ENCODE measurements around the gene CEP135.

CEP135 gene

DNA sequence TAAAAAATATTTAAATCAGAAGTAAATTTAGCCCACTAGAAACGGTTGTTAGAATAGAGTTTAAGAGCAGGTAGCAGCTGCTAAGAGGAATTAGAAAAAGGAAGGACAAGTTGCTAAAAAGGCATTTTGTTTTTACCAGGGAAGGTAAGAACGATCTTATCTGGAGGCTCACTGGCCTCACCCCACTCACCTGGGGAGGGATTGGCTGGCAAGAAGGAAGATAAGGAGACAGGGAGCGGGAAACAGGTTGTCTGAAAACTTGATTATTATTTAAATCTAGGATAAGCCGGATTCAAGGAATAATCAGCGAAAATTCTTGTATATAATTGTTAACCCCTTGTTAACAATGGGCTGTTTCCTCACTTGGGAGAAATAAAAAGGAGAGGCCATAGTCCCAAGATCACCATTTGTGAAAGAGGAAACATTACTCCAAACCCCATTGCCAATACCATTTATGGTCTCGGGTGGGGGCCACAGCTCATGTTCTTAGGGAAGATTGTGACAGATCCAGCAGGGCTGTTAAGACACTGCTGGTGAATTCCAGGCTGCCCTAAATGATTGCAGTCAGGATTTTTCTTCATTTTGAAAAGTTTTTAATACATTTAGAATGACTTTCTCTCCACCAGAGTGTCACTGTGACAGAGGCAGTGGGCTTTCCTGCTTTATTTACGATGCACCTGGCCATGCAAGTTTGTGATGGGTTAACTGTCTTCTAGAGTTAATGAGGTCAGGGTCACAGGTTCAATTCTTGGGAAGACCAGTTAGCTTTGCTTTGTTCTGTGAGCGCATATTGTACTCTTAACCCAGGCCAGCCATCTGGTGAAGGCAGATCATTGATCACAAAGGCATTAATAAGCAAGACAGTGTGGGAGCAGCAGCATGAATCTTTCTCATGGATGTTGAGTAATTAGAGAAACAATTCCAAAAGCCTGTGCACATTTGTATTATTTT, 106.6 kb downstream of the CEP135 start:
- TF ChIP-seq CTCF (IDR thresholded peaks at IDR 0.05; ENCODE audit: extremely low read depth, insufficient read depth, missing control alignments): no peak
- in situ Hi-C loops (cut with MboI; ENCODE audit: low pct_unique_long_range_greater_than_20kb, low sequenced_read_pairs, unreplicated experiment): no loop called here
- DNase-seq (ENCODE audit: low spot score): no peak

- DNase-seq (ENCODE audit: low spot score): no peak
- in situ Hi-C loops (cut with MboI; ENCODE audit: low pct_unique_long_range_greater_than_20kb, low sequenced_read_pairs, unreplicated experiment): no loop called here
- TF ChIP-seq CTCF (IDR thresholded peaks at IDR 0.05; ENCODE audit: extremely low read depth, insufficient read depth, missing control alignments): no peak
Observed at GRCh38 chr4:56055991-56056390, 107.2 kb downstream of the CEP135 start.

GRCh38 chr4:56058555-56058954, 109.8 kb downstream of the CEP135 start:
- in situ Hi-C loops (cut with MboI; ENCODE audit: low pct_unique_long_range_greater_than_20kb, low sequenced_read_pairs, unreplicated experiment): no loop called here
- no peak for DNase-seq (ENCODE audit: low spot score)
- no peak for TF ChIP-seq CTCF (IDR thresholded peaks at IDR 0.05; ENCODE audit: extremely low read depth, insufficient read depth, missing control alignments)

GRCh38 chr4:56060036-56060435, 111.3 kb downstream of the CEP135 start:
- no peak for DNase-seq (ENCODE audit: low spot score)
- in situ Hi-C loops (cut with MboI; ENCODE audit: low pct_unique_long_range_greater_than_20kb, low sequenced_read_pairs, unreplicated experiment): no loop called here
- TF ChIP-seq CTCF (IDR thresholded peaks at IDR 0.05; ENCODE audit: extremely low read depth, insufficient read depth, missing control alignments): no peak

GRCh38 chr4:56062106-56062505, 113.4 kb downstream of the CEP135 start:
- no peak for DNase-seq (ENCODE audit: low spot score)
- TF ChIP-seq CTCF (IDR thresholded peaks at IDR 0.05; ENCODE audit: extremely low read depth, insufficient read depth, missing control alignments): no peak
- in situ Hi-C loops (cut with MboI; ENCODE audit: low pct_unique_long_range_greater_than_20kb, low sequenced_read_pairs, unreplicated experiment): no loop called here

DNA sequence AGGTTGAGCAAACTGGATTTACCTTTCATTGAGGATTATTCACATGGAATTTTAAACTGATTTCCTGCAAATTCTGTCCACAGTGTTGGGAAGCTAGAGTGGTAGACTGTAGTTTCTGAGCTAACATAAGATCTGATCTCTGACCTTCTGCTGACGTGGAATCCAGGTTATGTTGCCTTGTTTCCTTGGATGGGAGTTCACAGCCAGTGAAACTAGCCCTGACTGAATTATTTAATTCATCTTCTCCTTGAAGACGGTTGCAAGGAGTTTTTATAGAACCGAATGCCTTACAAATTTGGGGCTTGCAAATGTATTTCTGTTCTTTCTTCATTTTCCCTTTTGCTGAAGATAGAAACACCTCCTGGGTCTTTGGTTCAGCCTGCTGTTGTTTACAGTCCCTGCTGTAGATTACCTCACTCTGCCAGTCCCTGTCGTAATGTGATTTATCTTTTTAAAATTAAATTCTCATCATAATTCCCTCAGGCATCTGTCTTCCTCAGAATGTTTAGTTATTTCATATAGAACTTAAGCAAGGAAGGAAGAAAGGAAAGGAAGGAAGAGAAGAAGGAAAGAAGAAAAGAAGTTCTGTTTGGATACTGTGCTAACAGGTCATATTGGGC, 113.9 kb downstream of the CEP135 start:
- no peak for TF ChIP-seq CTCF (IDR thresholded peaks at IDR 0.05; ENCODE audit: extremely low read depth, insufficient read depth, missing control alignments)

More for the DNA sequence above, 113.9 kb downstream of the CEP135 start:
- in situ Hi-C loops (cut with MboI; ENCODE audit: low pct_unique_long_range_greater_than_20kb, low sequenced_read_pairs, unreplicated experiment): no loop called here
- DNase-seq (ENCODE audit: low spot score): no peak

All from GM13977 (cell line).